ENCODE data around the gene GSTM3. TPM values are rescaled to one million over a fixed set of nuclear protein-coding genes. Genes with fewer than 3 reads are reported as not detected.

GSTM3 gene
- total RNA-seq, 1 experiment from 2014 or later, result not detected

DNA sequence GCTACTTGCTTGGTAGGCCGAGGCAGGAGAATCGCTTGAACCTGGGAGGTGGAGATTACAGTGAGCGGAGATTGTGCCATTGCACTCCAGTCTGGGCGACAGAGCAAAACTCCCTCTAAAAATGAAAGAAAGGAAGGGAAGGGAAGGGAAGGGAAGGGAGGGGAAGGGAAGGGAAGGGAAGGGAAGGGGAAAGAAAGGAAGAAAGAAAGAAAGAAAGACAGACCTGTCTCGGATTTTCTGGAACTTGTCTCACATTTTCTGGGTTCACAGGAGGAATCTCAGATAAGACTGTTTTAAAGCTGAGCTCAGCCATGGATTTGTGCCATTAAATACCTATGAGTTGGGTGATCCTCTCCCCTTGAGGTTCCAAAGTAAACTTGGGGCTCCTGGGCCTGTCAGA lies 15.9 kb downstream of the GSTM3 start:
- no peak for DNase-seq (ENCODE audit: unreplicated experiment)
- no peaks in the 10 kb centered on the region for H3K9me3 Mint-ChIP-seq (ENCODE audit: unreplicated experiment)
- peaks cover 5% of the 10 kb centered on the region for H3K4me1 Mint-ChIP-seq (ENCODE audit: insufficient read depth, unreplicated experiment)
- intact Hi-C loops (cut with micrococcal nuclease), result no loop called here
- no peak overlapping the region for H3K27ac Mint-ChIP-seq (ENCODE audit: low read depth, unreplicated experiment)
- no peaks in the 10 kb centered on the region for H3K36me3 Mint-ChIP-seq (ENCODE audit: insufficient read depth, unreplicated experiment)
- TF ChIP-seq, protein P1, sequence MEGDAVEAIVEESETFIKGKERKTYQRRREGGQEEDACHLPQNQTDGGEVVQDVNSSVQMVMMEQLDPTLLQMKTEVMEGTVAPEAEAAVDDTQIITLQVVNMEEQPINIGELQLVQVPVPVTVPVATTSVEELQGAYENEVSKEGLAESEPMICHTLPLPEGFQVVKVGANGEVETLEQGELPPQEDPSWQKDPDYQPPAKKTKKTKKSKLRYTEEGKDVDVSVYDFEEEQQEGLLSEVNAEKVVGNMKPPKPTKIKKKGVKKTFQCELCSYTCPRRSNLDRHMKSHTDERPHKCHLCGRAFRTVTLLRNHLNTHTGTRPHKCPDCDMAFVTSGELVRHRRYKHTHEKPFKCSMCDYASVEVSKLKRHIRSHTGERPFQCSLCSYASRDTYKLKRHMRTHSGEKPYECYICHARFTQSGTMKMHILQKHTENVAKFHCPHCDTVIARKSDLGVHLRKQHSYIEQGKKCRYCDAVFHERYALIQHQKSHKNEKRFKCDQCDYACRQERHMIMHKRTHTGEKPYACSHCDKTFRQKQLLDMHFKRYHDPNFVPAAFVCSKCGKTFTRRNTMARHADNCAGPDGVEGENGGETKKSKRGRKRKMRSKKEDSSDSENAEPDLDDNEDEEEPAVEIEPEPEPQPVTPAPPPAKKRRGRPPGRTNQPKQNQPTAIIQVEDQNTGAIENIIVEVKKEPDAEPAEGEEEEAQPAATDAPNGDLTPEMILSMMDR (IDR thresholded peaks at IDR 0.05; ENCODE audit: unreplicated experiment), result no peak
- ChIA-PET POLR2A (no interaction called here), CTCF (interaction anchor here (0.8 to 0.9 kb wide), 2 partner anchors 46 to 50 kb away, joined by 3 read pairs; no protein-coding TSS in a partner anchor)
- H3K27me3 Mint-ChIP-seq (ENCODE audit: insufficient read depth, unreplicated experiment), result no peaks in the 10 kb centered on the region
- no peak overlapping the region for H3K4me3 Mint-ChIP-seq (ENCODE audit: unreplicated experiment)
- BruUV-seq (replicated peaks), result no TSS peak

DNA sequence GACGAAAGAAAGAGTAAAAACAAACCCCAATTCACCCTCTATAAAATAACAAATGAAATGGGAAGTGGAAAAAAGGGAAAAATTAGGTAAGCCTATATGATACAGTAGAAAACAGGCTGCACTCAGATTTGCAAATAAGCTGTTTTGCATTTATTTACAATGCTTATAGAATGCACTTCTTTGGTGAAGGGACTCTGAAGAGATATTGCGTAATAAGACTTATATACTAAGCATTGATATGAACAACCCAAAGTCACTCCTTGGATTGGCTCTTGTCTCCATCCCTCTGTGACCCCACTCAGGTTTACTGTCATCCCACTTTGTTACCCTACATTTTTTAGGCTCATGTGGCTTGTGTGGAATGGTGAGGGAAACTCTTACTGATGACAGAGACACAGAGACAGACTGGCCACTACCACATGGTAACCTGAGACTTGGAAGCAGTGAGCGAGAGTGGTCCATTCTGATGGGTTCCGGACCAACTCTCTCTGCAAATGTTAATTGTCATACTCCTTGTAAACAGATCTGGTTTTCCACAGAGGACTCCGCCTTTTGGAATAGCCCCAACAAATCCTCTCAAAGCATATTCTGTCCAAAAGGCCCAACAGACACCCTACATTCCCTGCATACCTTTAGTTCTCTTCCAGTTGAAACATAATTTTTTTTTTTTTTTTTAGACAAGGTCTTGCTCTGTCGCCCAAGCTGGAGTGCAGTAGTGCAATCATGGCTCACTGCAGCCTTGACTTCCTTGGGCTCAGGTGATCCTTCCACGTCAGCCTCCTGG lies 17.7 kb downstream of the GSTM3 start:
- no TSS peak for BruUV-seq (replicated peaks)
- H3K4me1 Mint-ChIP-seq (ENCODE audit: insufficient read depth, unreplicated experiment), result peaks cover 13% of the 10 kb centered on the region
- H3K9me3 Mint-ChIP-seq (ENCODE audit: unreplicated experiment), result no peaks in the 10 kb centered on the region
- ChIA-PET POLR2A (no interaction called here), CTCF (no interaction called here)
- DNase-seq (ENCODE audit: unreplicated experiment), result no peak
- TF ChIP-seq, protein P1 (IDR thresholded peaks at IDR 0.05; ENCODE audit: unreplicated experiment), result no peak
- no peak overlapping the region for H3K27ac Mint-ChIP-seq (ENCODE audit: low read depth, unreplicated experiment)
- H3K27me3 Mint-ChIP-seq (ENCODE audit: insufficient read depth, unreplicated experiment), result no peaks in the 10 kb centered on the region
- no peak overlapping the region for H3K4me3 Mint-ChIP-seq (ENCODE audit: unreplicated experiment)
- intact Hi-C loops (cut with micrococcal nuclease), result no loop called here
- no peaks in the 10 kb centered on the region for H3K36me3 Mint-ChIP-seq (ENCODE audit: insufficient read depth, unreplicated experiment)

GRCh38 chr1:109721971-109722370 lies 18.9 kb downstream of the GSTM3 start:
- H3K27me3 Mint-ChIP-seq (ENCODE audit: insufficient read depth, unreplicated experiment), result no peaks in the 10 kb centered on the region
- POLR2A ChIA-PET, result no interaction called here
- H3K4me3 Mint-ChIP-seq (ENCODE audit: unreplicated experiment), result no peak overlapping the region

DNA sequence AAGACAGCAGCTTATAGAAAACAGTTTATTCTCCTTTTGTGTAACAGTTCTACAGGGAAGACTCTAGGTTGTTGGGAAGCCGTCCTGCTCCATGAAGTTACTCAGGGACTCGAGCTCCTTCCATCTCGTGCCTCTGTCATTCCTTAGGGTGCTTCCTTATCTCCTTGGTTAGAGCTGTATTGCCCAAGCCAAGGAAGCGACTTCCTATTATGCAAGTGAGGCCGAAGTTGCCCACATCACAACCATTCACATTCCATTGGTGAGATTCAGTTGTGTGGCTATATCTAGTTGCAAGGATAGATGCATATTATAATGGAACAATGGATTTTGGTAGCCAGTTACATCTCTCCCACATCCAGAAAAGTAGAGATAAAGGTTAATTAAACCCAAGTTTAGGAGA lies 19.8 kb downstream of the GSTM3 start:
- H3K27ac Mint-ChIP-seq (ENCODE audit: low read depth, unreplicated experiment), result no peak overlapping the region
- ChIA-PET CTCF (interaction anchor here (0.8 to 1.8 kb wide), 4 partner anchors 53 to 239 kb away, joined by 3 to 4 read pairs (median 3); no protein-coding TSS in a partner anchor), POLR2A (no interaction called here)
- TF ChIP-seq, protein P1 (IDR thresholded peaks at IDR 0.05; ENCODE audit: unreplicated experiment), result no peak
- no peaks in the 10 kb centered on the region for H3K36me3 Mint-ChIP-seq (ENCODE audit: insufficient read depth, unreplicated experiment)
- no peak overlapping the region for H3K4me3 Mint-ChIP-seq (ENCODE audit: unreplicated experiment)
- H3K27me3 Mint-ChIP-seq (ENCODE audit: insufficient read depth, unreplicated experiment), result no peaks in the 10 kb centered on the region
- H3K9me3 Mint-ChIP-seq (ENCODE audit: unreplicated experiment), result no peaks in the 10 kb centered on the region
- intact Hi-C loops (cut with micrococcal nuclease), result no loop called here
- BruUV-seq (replicated peaks), result no TSS peak
- H3K4me1 Mint-ChIP-seq (ENCODE audit: insufficient read depth, unreplicated experiment), result peaks cover 20% of the 10 kb centered on the region
- DNase-seq (ENCODE audit: unreplicated experiment), result no peak

More at GRCh38 chr1:109721971-109722370, 18.9 kb downstream of the GSTM3 start:
- peaks cover 13% of the 10 kb centered on the region for H3K4me1 Mint-ChIP-seq (ENCODE audit: insufficient read depth, unreplicated experiment)
- no peak overlapping the region for H3K27ac Mint-ChIP-seq (ENCODE audit: low read depth, unreplicated experiment)
- H3K9me3 Mint-ChIP-seq (ENCODE audit: unreplicated experiment), result no peaks in the 10 kb centered on the region
- no peak for DNase-seq (ENCODE audit: unreplicated experiment)
- intact Hi-C loops (cut with micrococcal nuclease), result no loop called here
- TF ChIP-seq, protein P1 (IDR thresholded peaks at IDR 0.05; ENCODE audit: unreplicated experiment), result no peak
- CTCF ChIA-PET, result interaction anchor here (0.7 to 1.8 kb wide), 2 partner anchors 55 to 169 kb away, joined by 3 to 4 read pairs; no protein-coding TSS in a partner anchor
- BruUV-seq (replicated peaks), result no TSS peak
- no peaks in the 10 kb centered on the region for H3K36me3 Mint-ChIP-seq (ENCODE audit: insufficient read depth, unreplicated experiment)
